HEK293 (cell line): ENCODE measurements around the gene CLDN18.

Experiments
- CTCF ChIA-PET: fragments of 350-600 bp; formaldehyde crosslinking; extraction: SDS; loops from one replicate; lab custom pipeline; 2021; ENCODE audit warnings: antibody characterized with exemption; lab: Yijun Ruan, JAX
- POLR2A ChIA-PET: fragments of 300-600 bp; formaldehyde crosslinking; extraction: SDS; loops from one replicate; lab custom pipeline; 2020; ENCODE audit warnings: antibody characterized with exemption, inconsistent platforms; lab: Yijun Ruan, JAX
- H3K27ac ChIP-seq: fragments of 200-500 bp; sonication (Bioruptor generic); 2 replicates; pipeline ENCODE4 v1.5.1; 2014; ENCODE audit warnings: low read depth, low read length, control low read depth, inconsistent platforms; ENCODE audit errors: extremely low read depth
- H3K36me3 ChIP-seq, 2 experiments: fragments of 200-500 bp in 1 of 2; sonication (Bioruptor generic) in 1 of 2; 1 replicate in 1 of 2; 2 replicates in 1 of 2; pipeline ENCODE4 v1.5.1; 2014 to 2017; ENCODE audit warnings: inconsistent platforms in 2 of 2, low read length in 2 of 2; ENCODE audit not compliant: control insufficient read depth in 2 of 2, insufficient read depth in 1 of 2
- H3K4me1 ChIP-seq: fragments of 200-500 bp; sonication (Bioruptor generic); 2 replicates; pipeline ENCODE4 v1.5.1; 2014; ENCODE audit warnings: mild to moderate bottlenecking, low read length, inconsistent platforms; ENCODE audit not compliant: control insufficient read depth, insufficient read depth
- H3K4me3 ChIP-seq: 2 replicates; pipeline ENCODE4 v1.5.1; 2011; ENCODE audit warnings: low read depth, mild to moderate bottlenecking, control low read depth, low read length, moderate library complexity
- H3K9me3 ChIP-seq: fragments of 200-500 bp; sonication (Bioruptor generic); 2 replicates; pipeline ENCODE4 v1.5.1; 2014; ENCODE audit warnings: low read depth, low read length, inconsistent platforms; ENCODE audit not compliant: control insufficient read depth, insufficient read depth
- GFI1B ChIP-seq: fragments of 450-650 bp; formaldehyde crosslinking; IDR thresholded peaks from 2 replicates; pipeline ENCODE4 v1.5.1; 2016; ENCODE audit warnings: missing biosample characterization, missing genetic modification characterization
- GLIS2 ChIP-seq: fragments of 450-650 bp; formaldehyde crosslinking; IDR thresholded peaks from 2 replicates; pipeline ENCODE4 v1.5.1; 2016; ENCODE audit warnings: missing biosample characterization, missing genetic modification characterization
- PRDM6 ChIP-seq: fragments of 450-650 bp; formaldehyde crosslinking; IDR thresholded peaks from 2 replicates; pipeline ENCODE4 v1.5.1; 2017; ENCODE audit warnings: missing biosample characterization, missing genetic modification characterization
- SETDB1 ChIP-seq: IDR thresholded peaks from one replicate; pipeline ENCODE4 v1.6.1; 2017; ENCODE audit warnings: mild to moderate bottlenecking, low read length, moderate library complexity, mixed read lengths; ENCODE audit not compliant: insufficient read length
- WT1 ChIP-seq: fragments of 450-650 bp; formaldehyde crosslinking; IDR thresholded peaks from 2 replicates; pipeline ENCODE4 v1.5.1; 2016; ENCODE audit warnings: missing biosample characterization, missing genetic modification characterization
- YY2 ChIP-seq: fragments of 450-650 bp; formaldehyde crosslinking; IDR thresholded peaks from 2 replicates; pipeline ENCODE4 v1.5.1; 2016; ENCODE audit warnings: missing biosample characterization, missing genetic modification characterization
- ZBTB26 ChIP-seq: fragments of 450-650 bp; formaldehyde crosslinking; optimal IDR thresholded peaks from 2 replicates; pipeline ENCODE3; 2016; ENCODE audit warnings: missing biosample characterization, mild to moderate bottlenecking, missing genetic modification characterization
- ZFP69B ChIP-seq: fragments of 450-650 bp; formaldehyde crosslinking; IDR thresholded peaks from 2 replicates; pipeline ENCODE4 v1.5.1; 2016; ENCODE audit warnings: missing biosample characterization, missing genetic modification characterization
- ZNF155 ChIP-seq: fragments of 450-650 bp; formaldehyde crosslinking; IDR thresholded peaks from 2 replicates; pipeline ENCODE4 v1.5.1; 2016; ENCODE audit warnings: missing biosample characterization, missing genetic modification characterization
- ZNF239 ChIP-seq: fragments of 450-650 bp; formaldehyde crosslinking; IDR thresholded peaks from 2 replicates; pipeline ENCODE4 v1.5.1; 2016; ENCODE audit warnings: missing biosample characterization, missing genetic modification characterization
- ZNF248 ChIP-seq: fragments of 450-650 bp; formaldehyde crosslinking; IDR thresholded peaks from 2 replicates; pipeline ENCODE4 v1.5.1; 2017; ENCODE audit warnings: missing biosample characterization, missing genetic modification characterization
- ZNF26 ChIP-seq: fragments of 450-650 bp; formaldehyde crosslinking; IDR thresholded peaks from 2 replicates; pipeline ENCODE4 v1.5.1; 2016; ENCODE audit warnings: missing biosample characterization, missing genetic modification characterization
- ZNF404 ChIP-seq: fragments of 450-650 bp; formaldehyde crosslinking; IDR thresholded peaks from 2 replicates; pipeline ENCODE4 v1.5.1; 2017; ENCODE audit warnings: missing biosample characterization, missing genetic modification characterization
- ZNF624 ChIP-seq: fragments of 450-650 bp; formaldehyde crosslinking; IDR thresholded peaks from 2 replicates; pipeline ENCODE4 v1.5.1; 2017; ENCODE audit warnings: missing biosample characterization, missing genetic modification characterization
- ZNF692 ChIP-seq: fragments of 450-650 bp; formaldehyde crosslinking; IDR thresholded peaks from 2 replicates; pipeline ENCODE4 v1.5.1; 2016; ENCODE audit warnings: missing biosample characterization, missing genetic modification characterization
- ZNF704 ChIP-seq: fragments of 450-650 bp; formaldehyde crosslinking; IDR thresholded peaks from 2 replicates; pipeline ENCODE4 v1.5.1; 2016; ENCODE audit warnings: missing biosample characterization, missing genetic modification characterization
- ZNF785 ChIP-seq: fragments of 450-650 bp; formaldehyde crosslinking; IDR thresholded peaks from 2 replicates; pipeline ENCODE4 v1.5.1; 2016; ENCODE audit warnings: missing biosample characterization, missing genetic modification characterization
- ZNF830 ChIP-seq: fragments of 450-650 bp; IDR thresholded peaks from 2 replicates; pipeline ENCODE4 v1.5.0; 2018; ENCODE audit warnings: missing biosample characterization, missing genetic modification characterization, low read depth, mild to moderate bottlenecking, moderate library complexity
- ZSCAN18 ChIP-seq: fragments of 450-650 bp; formaldehyde crosslinking; IDR thresholded peaks from 2 replicates; pipeline ENCODE4 v1.5.1; 2016; ENCODE audit warnings: missing biosample characterization, missing genetic modification characterization

Gene CLDN18

GRCh38 chr3:138057384-138057783 lies 47.4 kb downstream of the CLDN18 start:
- Histone ChIP-seq H3K9me3 (no peaks in the 10 kb centered on the region), H3K4me3 (no peak overlapping the region)
- CTCF ChIA-PET = interaction anchor here (0.7 to 1.0 kb wide), 2 partner anchors 61 to 956 kb away, joined by 3 read pairs; no protein-coding TSS in a partner anchor
- POLR2A ChIA-PET = no interaction called here
- TF ChIP-seq ZNF239 (tag by site-specific recombination) (no peak), ZNF155 (no peak), WT1 (tag by site-specific recombination) (no peak), ZSCAN18 (tag by site-specific recombination) (no peak), ZNF704 (tag by site-specific recombination) (no peak), GFI1B (tag by site-specific recombination) (no peak), ZNF624 (no peak), ZNF26 (tag by site-specific recombination) (no peak), ZNF785 (tag by site-specific recombination) (no peak), ZFP69B (tag by site-specific recombination) (no peak), PRDM6 (tag by site-specific recombination) (no peak), ZNF692 (tag by site-specific recombination) (no peak), ZNF404 (tag by site-specific recombination) (no peak), GLIS2 (no peak), SETDB1 (no peak), ZBTB26 (tag by site-specific recombination) (no peak), ZNF830 (tag by site-specific recombination) (no peak), ZNF248 (tag by site-specific recombination) (no peak), YY2 (tag by site-specific recombination) (no peak)
- TF ChIP-seq, all 188 proteins: peak for 0
- H3K4me1 ChIP-seq = no peaks in the 10 kb centered on the region
- H3K36me3 ChIP-seq = peaks cover 0 to 24% of the 10 kb centered on the region in 2 experiments; a peak in 2 of 3 replicates
- H3K27ac ChIP-seq = no peak overlapping the region
